ENCODE data around the gene LRIF1. TPM values are rescaled to one million over a fixed set of nuclear protein-coding genes. Genes with fewer than 3 reads are reported as not detected.
"Not testable (repeated sequence)": the region's sequence is repeated elsewhere in the genome, so short reads cannot be mapped to it uniquely, and the experiment has no call there.

Gene LRIF1
- total and polyA plus RNA-seq, 2 of the 4 experiments (the other 2 are of a cell fraction): 5.4 to 6.8 TPM

GRCh38 chr1:111006556-111006955 lies 42.8 kb upstream of the LRIF1 start:
- Histone ChIP-seq H3K4me1 (ENCODE audit: control insufficient read depth, insufficient read depth, low read length) (no peaks in the 10 kb centered on the region), H3K18ac (ENCODE audit: low read depth, low read length) (no peak overlapping the region), H2BK120ac (ENCODE audit: low read depth, low read length) (no peak overlapping the region), H3K9me3 (ENCODE audit: control insufficient read depth, insufficient read depth, low read length) (no peaks in the 10 kb centered on the region), H3K4ac (ENCODE audit: low read depth, low read length) (no peak overlapping the region), H4K91ac (ENCODE audit: insufficient read depth, low read depth, low read length) (no peak overlapping the region), H3K14ac (replicated peaks; ENCODE audit: low read depth, low read length) (no peak overlapping the region), H4K20me1 (ENCODE audit: insufficient read depth, low read length) (no peaks in the 10 kb centered on the region), H3K23ac (ENCODE audit: low read depth, low read length) (no peak overlapping the region), H4K5ac (ENCODE audit: low read depth, low read length) (no peak overlapping the region), H2AFZ (replicated peaks; ENCODE audit: low read length, poor library complexity) (no peak overlapping the region), H3K56ac (ENCODE audit: extremely low read depth, insufficient read depth, low read length) (no peak overlapping the region), H3K9ac (ENCODE audit: low read depth, low read length) (no peak overlapping the region), H2BK15ac (ENCODE audit: low read depth, low read length) (no peak overlapping the region), H3K36me3 (ENCODE audit: control insufficient read depth, insufficient read depth, low read length) (no peaks in the 10 kb centered on the region), H3K27ac (ENCODE audit: insufficient read depth, low read length) (no peak overlapping the region), H2BK5ac (ENCODE audit: low read depth, low read length, poor library complexity, severe bottlenecking) (no peak overlapping the region), H2AK9ac (replicated peaks; ENCODE audit: low read depth, low read length, poor library complexity) (no peak overlapping the region), H3K9me1 (ENCODE audit: insufficient read depth, low read length) (no peaks in the 10 kb centered on the region), H3K27me3 (ENCODE audit: control insufficient read depth, insufficient read depth, low read length) (no peaks in the 10 kb centered on the region), H3K4me2 (ENCODE audit: low read depth, low read length) (no peak overlapping the region), H2BK20ac (ENCODE audit: low read depth, low read length) (no peak overlapping the region), H4K8ac (ENCODE audit: low read depth in 2 of 2, low read length in 2 of 2) (no peak overlapping the region), H3K4me3 (ENCODE audit: insufficient read depth, low read depth, low read length) (no peak overlapping the region), H2AK5ac (ENCODE audit: low read depth, low read length) (no peak overlapping the region), H3K79me1 (ENCODE audit: low read depth in 1 of 2, low read length in 2 of 2) (no peaks in the 10 kb centered on the region)
- ATAC-seq (ENCODE audit: low read depth) (no peak), DNase-seq (no peak)
- no peak for TF ChIP-seq RCOR1 (IDR thresholded peaks at IDR 0.05; ENCODE audit: insufficient replicate concordance, low read length)
- TF ChIP-seq, protein P1, sequence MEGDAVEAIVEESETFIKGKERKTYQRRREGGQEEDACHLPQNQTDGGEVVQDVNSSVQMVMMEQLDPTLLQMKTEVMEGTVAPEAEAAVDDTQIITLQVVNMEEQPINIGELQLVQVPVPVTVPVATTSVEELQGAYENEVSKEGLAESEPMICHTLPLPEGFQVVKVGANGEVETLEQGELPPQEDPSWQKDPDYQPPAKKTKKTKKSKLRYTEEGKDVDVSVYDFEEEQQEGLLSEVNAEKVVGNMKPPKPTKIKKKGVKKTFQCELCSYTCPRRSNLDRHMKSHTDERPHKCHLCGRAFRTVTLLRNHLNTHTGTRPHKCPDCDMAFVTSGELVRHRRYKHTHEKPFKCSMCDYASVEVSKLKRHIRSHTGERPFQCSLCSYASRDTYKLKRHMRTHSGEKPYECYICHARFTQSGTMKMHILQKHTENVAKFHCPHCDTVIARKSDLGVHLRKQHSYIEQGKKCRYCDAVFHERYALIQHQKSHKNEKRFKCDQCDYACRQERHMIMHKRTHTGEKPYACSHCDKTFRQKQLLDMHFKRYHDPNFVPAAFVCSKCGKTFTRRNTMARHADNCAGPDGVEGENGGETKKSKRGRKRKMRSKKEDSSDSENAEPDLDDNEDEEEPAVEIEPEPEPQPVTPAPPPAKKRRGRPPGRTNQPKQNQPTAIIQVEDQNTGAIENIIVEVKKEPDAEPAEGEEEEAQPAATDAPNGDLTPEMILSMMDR (conservative IDR thresholded peaks at IDR 0.05; ENCODE audit: low read depth, low read length): no peak
- no peak for TF ChIP-seq MXI1 (IDR thresholded peaks at IDR 0.05; ENCODE audit: borderline replicate concordance, low read depth, low read length)
- TF ChIP-seq FOS (IDR thresholded peaks at IDR 0.05; ENCODE audit: low read depth, low read length): no peak
- no peak for TF ChIP-seq MAFK (IDR thresholded peaks at IDR 0.05; ENCODE audit: low read depth, low read length)
- TF ChIP-seq SMC3 (IDR thresholded peaks at IDR 0.05; ENCODE audit: low read depth, low read length): no peak
- no TSS peak for BruUV-seq (replicated peaks)
- ChIA-PET CTCF (no interaction called here), POLR2A (ENCODE audit: unreplicated experiment) (no interaction called here)
- intact Hi-C loops (cut with micrococcal nuclease): no loop called here
- WGBS, 2 experiments (ENCODE audit: extremely low coverage in 2 of 2, insufficient read length in 1 of 2): no CpG with 5 or more reads among the region's 1 CpG
- dilution Hi-C loops (cut with HindIII; ENCODE audit: low sequenced_read_pairs, unreplicated experiment): no loop called here
- in situ Hi-C loops (cut with MboI; ENCODE audit: low sequenced_read_pairs): no loop called here

- H3K4me3 ChIP-seq (ENCODE audit: insufficient read depth, low read depth, low read length); DNase-seq; H2AK5ac ChIP-seq (ENCODE audit: low read depth, low read length); BruUV-seq (replicated peaks); POLR2A ChIA-PET (ENCODE audit: unreplicated experiment); H3K14ac ChIP-seq (replicated peaks; ENCODE audit: low read depth, low read length); H3K9me1 ChIP-seq (ENCODE audit: insufficient read depth, low read length); H2BK20ac ChIP-seq (ENCODE audit: low read depth, low read length); H4K20me1 ChIP-seq (ENCODE audit: insufficient read depth, low read length); H3K9ac ChIP-seq (ENCODE audit: low read depth, low read length); dilution Hi-C loops (cut with HindIII; ENCODE audit: low sequenced_read_pairs, unreplicated experiment); CTCF ChIA-PET; H2AK9ac ChIP-seq (replicated peaks; ENCODE audit: low read depth, low read length, poor library complexity); H2BK15ac ChIP-seq (ENCODE audit: low read depth, low read length); intact Hi-C loops (cut with micrococcal nuclease); ATAC-seq (ENCODE audit: low read depth); H2BK120ac ChIP-seq (ENCODE audit: low read depth, low read length); H3K4me2 ChIP-seq (ENCODE audit: low read depth, low read length); H4K8ac ChIP-seq (ENCODE audit: low read depth in 2 of 2, low read length in 2 of 2); H3K56ac ChIP-seq (ENCODE audit: extremely low read depth, insufficient read depth, low read length); in situ Hi-C loops (cut with MboI; ENCODE audit: low sequenced_read_pairs); H3K18ac ChIP-seq (ENCODE audit: low read depth, low read length); H3K9me3 ChIP-seq (ENCODE audit: control insufficient read depth, insufficient read depth, low read length); H3K23ac ChIP-seq (ENCODE audit: low read depth, low read length); H3K4me1 ChIP-seq (ENCODE audit: control insufficient read depth, insufficient read depth, low read length); H4K5ac ChIP-seq (ENCODE audit: low read depth, low read length); H4K91ac ChIP-seq (ENCODE audit: insufficient read depth, low read depth, low read length); H2BK5ac ChIP-seq (ENCODE audit: low read depth, low read length, poor library complexity, severe bottlenecking); H3K27me3 ChIP-seq (ENCODE audit: control insufficient read depth, insufficient read depth, low read length); H2AFZ ChIP-seq (replicated peaks; ENCODE audit: low read length, poor library complexity); H3K36me3 ChIP-seq (ENCODE audit: control insufficient read depth, insufficient read depth, low read length); H3K4ac ChIP-seq (ENCODE audit: low read depth, low read length); H3K27ac ChIP-seq (ENCODE audit: insufficient read depth, low read length); H3K79me1 ChIP-seq (ENCODE audit: low read depth in 1 of 2, low read length in 2 of 2): not testable (repeated sequence)
Measured at GRCh38 chr1:110999607-111000006, 35.9 kb upstream of the LRIF1 start.
